ENCODE data around the gene C2CD2. TPM values are rescaled to one million over a fixed set of nuclear protein-coding genes. Genes with fewer than 3 reads are reported as not detected.

The C2CD2 gene
- total RNA-seq, 1 donor from 2014 or later, result 9.4 TPM

DNA sequence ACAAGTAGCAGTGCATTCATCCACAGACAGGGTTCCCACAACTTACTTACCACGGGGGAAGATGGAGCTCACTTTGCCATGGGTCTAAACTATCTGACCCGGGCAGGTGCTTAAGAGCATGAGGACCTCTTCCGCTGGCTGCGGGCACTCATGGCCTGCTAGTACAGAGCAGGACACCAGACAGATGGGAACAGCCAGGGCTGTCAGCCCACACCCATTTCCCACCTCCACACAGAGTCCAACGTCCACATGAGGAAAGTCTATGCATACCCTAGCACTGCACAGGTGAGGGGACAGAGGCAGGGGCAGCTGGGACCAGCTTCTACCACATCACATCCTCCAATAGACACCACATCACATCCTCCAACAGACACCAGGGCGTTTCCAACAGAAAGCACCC is 38.9 kb downstream of the C2CD2 start:
- DNase-seq (ENCODE audit: low read depth), result no peak

DNA sequence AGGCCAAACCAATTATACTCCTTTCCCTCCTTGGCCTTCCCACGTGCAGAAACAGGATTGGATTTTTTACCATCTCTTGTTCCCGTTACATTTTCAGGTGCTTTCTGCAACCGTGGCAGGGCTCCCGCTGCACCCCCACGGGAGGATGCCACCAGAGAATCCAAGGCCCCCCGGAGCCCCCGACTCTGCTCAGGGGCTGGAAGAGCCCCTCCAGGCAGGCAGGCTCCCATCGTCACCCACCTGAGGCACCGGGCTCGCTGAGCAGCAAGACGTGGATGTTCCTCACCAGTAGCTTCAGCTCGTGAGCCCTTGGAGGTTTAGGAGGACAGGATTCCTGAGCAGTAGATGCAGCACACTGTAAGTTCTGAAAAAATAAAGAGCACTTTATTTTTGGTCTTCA is 39.5 kb downstream of the C2CD2 start:
- DNase-seq (ENCODE audit: low read depth), result no peak

DNA sequence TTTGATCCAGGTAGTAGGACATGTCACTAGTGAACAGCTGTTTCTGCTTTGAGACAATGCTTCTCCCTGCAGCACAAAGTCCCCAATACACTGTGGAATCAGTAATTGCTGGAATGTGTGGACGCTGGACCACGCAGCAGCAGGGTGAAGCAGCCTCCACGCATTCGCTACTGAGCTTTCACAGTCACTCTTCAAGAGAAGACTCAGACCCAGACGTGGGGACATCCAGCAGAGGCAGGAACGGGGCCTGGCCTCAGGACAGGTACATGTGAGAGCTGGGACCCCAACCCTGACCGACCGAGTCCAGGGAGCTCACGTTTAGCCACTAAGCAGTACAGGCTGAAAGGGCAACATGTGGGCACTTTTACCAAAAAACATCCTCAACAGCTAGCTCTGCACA is 40.6 kb downstream of the C2CD2 start:
- no peak for DNase-seq (ENCODE audit: low read depth)

DNA sequence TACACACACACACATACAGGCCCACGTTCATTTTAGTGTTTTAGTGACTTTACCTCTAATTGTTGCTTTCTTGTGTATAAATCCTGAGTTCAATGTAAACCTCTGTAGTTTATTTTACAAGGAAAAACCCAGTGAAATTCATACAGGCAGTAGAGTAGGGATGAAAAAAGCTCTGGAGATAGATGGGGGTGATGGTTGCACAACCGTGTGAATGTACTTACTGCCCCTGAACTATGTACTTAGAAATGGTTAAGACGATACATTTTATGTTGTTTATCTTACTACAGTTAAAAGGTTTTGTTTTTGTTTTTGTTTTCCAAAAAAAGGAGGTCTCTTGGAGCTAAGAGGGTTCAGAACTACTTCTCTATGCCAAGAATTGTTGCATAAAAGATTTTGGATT is 45.0 kb downstream of the C2CD2 start:
- DNase-seq (ENCODE audit: low read depth), result no peak

DNA sequence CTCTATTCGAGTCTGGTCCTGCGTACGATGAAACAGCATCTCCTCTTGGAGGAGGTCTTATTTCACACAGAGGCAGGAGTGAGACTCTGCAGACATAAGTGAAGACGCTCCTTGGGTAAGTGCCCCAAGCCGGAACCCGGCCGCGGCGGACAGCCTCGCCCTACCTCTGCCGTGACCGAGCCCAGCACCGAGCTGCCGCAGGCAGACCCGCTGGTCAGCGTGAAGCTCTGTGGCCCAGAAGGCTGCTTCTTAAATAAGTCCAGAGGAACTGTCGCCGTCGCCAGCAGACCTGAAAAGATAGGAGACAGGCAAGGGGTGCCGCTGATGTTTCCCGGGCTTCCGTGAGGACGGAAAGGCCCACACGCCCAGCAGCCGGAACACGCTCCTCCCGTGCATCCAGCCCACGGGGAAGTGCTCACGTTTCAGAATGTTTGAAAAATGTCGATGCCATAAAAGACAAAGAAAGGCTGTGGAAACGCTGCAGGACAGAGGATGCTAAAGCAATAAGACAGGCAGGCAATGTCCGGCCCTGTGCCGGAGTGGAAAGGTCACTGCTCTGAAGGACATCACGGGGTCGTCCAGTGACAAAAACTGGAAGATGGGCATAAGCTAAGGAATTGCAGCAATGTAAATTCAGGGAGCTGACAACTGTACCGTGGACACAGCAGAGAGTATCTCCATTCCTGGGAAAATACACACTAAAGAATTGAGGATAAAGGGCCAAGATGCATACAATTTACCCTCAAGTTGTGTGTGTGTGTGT is 46.1 kb downstream of the C2CD2 start:
- DNase-seq (ENCODE audit: low read depth), result no peak

DNA sequence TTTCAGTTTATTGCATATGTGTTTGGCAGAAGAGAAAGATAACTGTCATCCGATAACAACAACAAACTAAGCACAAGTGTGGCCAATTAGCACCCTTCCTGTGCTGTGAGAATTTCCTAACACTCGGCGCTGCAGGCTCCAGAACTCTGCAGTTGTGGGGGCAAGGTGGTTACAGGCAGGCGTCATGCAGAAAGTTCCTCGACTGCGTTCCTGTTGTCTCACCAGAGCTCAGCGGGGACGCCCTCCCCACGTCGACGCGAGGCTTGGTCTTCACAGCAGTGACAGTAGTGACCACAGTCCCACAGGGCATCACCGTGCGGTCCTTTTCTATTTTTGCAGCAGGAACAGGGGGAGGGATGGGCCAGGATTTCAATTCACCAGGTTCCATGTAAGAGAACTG is 47.0 kb downstream of the C2CD2 start:
- DNase-seq (ENCODE audit: low read depth), result no peak

DNA sequence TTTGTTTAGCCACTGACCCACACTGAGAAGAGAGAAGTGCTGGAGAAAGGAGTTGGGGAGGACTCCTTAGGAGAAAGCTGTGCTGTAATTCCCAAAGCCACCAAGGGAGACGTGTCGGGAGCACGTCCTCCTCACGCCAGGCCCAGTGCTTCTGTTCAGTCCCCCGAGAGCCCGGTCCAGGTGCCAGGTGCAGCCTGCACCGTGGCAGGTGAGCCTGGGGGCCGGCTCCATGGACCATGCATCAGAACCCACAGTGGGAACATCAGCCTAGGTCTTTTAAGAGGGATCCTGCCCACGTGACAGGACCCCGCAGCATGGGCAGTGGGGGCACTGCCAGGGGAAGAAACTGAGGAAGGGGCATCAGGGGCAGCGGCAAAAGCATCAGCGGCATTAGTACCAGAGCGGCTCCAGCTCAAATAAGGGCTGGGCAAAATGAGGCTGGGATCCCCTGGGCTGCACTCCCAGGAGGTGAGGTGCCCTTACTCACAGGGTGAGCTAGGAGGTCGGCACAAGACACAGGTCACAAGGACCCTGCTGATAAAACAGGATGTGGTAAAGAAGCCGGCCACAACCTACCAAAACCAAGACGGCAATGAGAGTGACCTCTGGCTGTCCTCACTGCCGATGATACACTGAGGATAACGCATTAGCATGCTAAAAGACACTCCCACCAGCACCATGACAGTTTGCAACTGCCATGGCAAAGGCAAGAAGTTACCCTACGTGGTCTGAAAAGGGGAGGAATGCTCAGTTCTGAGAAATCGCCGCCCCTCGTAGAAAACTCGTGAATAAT is 50.1 kb downstream of the C2CD2 start:
- no peak for DNase-seq (ENCODE audit: low read depth)

DNA sequence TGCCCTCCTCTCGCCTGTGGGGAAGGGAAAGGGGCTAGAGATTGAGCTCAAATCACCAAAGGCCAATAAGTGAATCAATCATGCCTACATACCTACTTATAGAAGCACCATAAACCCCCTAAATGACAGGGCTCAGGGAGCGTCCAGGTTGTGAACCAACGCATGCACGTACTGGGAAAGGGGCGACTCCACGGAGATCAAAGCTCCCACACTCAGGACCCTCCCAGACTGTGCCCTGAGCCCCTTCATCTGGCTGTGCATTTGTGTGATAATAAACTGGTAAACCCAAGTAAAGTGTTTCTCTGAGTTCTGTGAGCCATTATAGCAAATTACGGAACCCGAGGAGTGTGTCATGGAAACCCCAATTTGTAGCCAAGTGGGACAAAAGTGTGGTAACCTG is 50.9 kb downstream of the C2CD2 start:
- no peak for DNase-seq (ENCODE audit: low read depth)

DNA sequence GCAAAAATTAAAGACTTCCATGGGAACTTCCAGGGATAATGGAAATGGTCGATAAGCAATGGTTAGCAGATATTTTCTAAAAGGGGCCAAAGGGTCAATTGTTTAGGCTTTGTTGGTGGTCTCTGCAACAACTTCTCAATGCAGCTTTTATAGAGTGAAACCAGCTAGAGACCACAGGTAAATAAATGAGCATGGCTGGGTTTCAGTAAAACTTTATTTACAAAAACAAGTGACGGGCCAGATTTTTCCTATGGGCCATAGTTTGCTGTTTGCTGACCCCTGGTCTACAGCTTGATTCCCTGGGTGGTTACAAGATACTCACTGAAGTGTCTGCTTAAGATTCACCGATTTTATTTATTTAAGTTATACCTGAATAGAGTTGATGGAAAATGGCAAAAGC is 52.0 kb downstream of the C2CD2 start:
- DNase-seq (ENCODE audit: low read depth), result no peak

DNA sequence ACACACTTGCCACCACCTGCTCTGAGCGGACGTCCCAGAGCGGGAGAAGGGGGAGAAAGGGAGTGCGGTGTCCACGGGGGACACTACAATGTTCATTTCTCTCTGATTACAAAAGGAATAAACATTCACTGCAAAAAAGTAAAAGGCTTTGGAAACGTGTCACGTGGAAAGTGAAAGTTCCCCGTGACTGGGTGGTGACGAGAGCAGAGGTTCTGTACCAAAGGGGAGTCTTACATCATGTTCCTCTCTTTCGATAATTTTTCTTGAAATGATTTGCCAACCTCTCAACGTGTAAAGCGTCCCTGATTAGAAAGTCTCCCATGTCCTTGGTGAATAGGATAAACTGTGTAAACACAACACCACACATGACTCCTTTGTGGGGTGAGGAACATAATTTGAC is 52.7 kb downstream of the C2CD2 start:
- DNase-seq (ENCODE audit: low read depth), result no peak

DNA sequence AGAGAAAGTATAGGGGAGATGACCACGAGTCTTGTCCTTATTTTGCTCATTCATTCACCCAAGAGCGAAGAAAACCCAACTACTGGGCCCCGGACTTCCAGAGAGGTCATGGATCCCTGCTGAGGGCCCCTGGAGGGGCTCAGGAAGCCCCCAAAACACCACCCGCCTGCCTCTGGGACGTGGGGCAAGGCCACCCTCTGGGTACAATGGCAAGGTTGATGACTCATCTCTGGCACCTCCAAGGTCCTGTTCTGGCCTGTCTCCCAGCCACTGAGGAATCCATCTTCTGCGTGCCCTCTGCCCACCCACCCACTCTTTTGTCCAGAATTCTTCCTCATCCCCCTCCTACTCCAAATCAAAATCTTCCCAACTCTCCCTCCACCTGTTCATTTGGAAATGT is 53.4 kb downstream of the C2CD2 start:
- DNase-seq (ENCODE audit: low read depth), result no peak

DNA sequence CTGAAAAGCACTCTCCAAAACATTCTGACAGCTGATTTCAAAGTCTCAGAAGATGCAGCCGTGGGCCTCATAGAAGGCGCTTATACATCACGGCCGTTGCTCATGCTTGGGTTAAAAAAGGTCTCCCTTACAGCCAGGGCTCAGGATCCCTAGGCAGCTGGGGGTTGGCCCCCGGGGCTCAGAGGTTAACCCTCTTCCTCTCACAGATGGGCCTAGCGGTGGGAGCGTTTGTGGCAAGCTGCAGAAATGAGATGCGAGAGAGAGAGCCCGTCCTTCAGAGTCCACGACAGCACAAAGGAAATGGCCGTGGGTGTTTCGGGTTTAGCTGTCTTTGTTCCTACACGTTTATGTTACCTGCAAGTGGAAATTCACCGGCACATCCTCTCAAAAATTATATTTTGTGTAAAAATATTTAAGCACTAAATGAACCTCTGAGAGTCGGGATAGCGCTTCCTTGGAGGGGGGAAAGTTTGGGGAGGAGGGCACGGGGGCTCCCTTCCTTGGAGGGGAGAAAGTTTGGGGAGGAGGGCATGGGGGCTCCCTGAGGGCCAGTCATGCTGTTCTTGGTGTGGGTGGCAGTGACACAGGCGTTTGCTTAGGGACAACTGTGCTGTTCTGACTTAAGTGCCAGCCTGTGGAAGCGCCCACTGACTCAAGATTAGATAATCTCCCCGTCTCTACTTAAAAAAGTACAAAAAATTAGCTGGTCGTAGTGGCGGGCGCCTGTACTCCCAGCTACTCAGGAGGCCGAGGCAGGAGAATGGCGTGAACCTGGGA is 54.2 kb downstream of the C2CD2 start:
- DNase-seq (ENCODE audit: low read depth), result no peak

DNA sequence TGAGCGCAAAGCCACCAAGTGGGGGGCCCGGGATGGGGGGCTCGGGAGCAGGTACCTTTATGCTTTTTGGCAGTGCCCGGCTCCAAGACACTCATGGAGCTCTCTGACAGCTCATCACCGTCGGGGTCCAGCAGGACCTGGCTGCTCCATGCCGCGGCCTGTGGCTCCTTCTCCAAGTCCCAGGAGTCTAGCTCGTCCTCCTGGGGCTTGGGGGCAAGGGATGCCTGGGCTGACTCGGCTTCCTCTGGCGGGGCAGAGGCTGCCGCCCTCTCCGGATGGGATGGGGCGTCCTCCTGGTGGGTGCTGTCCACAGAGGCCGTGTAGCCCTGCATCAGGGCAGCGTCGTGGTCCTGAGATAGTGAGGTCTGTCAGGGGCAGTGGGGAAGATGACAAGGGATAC is 54.8 kb downstream of the C2CD2 start:
- DNase-seq (ENCODE audit: low read depth), result no peak

DNA sequence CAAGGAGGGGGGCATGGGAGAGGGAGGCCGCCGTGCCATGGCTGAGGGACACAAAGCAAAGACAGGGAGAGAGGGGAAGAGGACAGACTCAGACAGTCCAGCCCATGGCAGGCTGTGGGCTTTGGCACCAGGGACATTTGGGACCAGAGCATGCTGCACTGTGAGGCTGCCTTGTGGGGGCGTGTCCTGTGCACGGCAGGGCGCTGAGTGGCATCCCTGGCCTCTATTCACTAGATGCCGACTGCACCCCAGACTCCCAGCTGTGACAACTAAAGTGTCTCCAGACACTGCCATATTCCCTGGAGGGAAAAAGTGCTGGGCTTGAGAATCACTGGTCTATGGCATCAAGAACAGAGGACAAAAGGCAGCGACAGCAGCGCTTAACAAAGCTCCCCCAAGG is 56.1 kb downstream of the C2CD2 start:
- no peak for DNase-seq (ENCODE audit: low read depth)

DNA sequence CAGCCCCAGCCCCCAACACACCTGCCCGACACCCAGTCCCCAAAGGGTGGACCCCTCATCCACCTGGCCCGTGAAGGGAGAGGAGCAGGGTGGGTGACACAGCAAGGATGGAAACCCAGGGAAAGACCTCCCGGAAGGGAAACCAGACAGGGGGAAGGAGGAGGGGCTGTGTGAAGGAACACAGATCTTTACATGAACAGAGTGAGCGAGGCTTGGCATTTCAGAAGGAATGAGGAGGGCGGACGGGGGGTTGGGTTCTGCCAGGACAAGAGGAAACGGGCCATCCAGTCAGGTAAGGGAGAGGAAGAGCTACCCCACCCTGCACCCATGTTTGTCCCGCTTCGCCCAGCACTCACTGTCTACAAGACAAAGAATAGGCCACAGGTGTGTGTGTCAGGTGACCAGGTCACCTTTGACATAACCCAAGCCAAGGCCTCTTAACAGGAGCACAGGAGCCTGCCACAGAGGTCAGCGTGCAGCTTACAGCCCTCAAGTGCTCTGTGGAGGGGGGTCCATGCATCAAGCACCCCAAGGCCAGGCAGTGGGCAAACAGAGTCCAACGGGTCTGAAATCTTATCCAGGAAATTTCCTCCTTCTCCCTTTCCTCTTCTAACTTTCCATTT is 56.7 kb downstream of the C2CD2 start:
- DNase-seq (ENCODE audit: low read depth), result no peak

DNA sequence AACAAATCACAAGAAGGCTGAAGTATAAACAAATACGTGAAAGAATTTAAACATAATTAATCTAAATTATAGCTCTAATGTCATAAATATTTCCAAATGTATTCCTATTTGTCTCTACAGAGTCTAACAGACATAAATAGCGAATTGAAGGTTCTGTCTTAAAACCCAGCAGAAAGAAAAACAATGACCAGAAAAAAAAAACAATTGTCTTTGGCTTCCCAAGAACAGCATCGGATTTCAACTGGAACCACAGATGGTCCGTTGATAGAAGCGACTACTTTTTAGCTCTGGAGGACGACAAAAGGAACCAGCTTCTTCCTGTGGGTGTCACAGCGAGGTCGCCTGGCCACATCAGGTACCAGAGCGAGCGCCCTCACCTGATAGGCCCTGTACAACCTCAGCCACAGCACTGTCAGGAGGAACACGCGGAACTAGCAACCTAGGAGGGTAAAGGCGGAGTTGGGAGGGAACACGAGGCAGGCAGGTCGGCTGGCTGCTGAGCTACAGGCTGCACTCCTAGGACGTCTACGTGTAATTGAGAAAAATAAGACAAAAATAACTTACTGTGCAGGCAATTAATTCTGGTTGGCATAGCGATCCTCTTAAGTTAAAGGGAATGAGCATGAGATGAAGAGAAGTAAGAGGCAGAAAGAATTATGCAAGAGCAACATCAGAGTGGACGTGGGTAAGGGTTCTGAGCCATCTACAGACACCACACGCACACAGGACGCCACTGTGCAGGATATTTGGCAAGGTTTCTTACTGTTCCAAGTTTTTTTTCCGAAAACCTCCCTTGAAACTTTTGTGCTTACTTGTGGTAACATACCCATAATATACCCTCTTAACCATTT is 58.0 kb downstream of the C2CD2 start:
- DNase-seq (ENCODE audit: low read depth), result peak; percentile 11

DNA sequence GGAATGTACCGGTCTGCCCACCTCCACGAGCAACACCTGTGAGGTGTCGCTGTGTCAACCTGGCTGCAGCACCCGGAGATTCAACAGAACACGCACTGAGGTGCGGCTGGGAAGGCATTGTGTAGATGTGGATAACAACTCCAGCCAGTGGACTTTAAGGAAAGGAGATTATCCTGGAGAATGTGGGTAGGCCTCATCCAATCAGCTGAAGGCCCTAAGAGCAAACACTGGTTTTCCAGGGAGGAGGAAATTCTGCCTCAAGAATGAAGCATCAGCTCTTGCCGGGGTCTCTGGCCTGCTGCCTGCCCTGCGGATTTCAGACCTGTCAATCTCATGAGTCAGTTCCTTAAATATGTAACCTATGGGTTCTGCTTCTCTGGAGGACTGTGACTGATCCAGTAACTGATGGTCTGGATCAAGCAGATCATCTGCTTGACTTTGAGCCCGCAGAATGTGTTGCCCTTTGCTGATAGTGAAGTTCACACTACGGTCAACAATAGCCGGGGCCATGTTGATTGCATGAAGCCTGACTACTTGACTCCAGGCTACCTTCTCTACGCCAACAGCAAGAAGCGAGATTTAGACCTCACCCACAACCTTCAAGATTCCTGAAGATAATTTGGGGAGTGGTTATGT is 58.8 kb downstream of the C2CD2 start:
- peak; percentile 18 for DNase-seq (ENCODE audit: low read depth)

DNA sequence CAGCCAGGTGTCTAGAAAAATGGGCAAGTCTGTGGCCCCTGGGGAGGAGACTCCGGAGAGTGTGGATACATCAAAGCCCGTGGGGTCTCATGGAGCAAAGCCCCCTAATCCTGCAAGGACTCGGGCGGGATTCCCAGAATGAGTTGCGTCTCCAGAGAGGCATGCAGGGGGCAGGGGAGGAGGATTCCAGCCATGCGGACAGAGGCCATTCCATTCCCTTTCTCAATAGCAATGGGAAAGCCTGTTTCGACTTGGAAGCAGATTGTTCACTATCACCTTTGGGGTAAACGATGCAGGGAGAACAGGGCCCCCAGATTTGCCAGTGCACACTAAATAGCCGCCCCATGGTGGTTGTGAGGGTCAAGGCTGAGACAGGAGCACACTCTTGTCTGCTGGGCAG is 59.3 kb downstream of the C2CD2 start:
- DNase-seq (ENCODE audit: low read depth), result no peak

DNA sequence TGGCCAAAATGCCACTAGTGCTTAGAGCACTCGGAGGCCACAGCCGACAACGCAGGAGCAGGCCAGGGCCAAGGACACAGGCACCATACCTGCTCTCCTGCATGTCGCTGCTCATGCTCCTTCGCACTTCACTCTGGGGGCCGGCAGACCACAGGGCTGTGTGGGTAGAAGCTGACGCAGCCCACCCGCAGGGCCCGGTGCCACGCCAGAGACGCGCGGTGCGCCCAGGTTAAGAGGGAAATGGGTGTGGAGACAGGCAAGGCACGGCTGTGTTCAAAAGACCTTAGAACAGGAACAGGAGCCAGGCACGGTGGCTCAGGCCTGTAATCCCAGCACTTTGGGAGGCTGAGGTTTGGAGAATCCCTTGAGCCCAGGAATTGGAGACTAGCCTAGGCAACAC is 61.1 kb downstream of the C2CD2 start:
- DNase-seq (ENCODE audit: low read depth), result no peak

DNA sequence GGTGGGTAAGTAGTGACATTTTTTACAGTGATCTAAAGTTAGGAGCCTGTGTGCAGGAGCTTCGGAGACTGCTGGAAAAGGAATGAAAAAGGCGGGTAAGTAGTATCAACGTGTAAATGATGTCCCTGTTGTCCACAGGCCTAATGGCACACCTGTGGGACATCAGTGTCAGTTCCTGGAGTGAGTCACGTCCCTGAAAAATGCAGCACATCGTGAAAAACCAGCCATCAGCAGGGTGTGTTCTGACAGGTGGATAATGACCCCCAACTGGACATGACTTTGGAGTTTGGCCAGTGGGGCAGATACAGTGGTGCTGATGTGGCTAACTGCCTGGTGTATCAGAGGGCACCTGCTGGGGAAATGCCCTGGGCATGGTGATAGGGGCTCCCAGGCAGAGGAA is 62.7 kb downstream of the C2CD2 start:
- no peak for DNase-seq (ENCODE audit: low read depth)

Measured in myocyte (in vitro differentiated cells).